ENCODE measurements around the gene FNDC10.

The FNDC10 gene

DNA sequence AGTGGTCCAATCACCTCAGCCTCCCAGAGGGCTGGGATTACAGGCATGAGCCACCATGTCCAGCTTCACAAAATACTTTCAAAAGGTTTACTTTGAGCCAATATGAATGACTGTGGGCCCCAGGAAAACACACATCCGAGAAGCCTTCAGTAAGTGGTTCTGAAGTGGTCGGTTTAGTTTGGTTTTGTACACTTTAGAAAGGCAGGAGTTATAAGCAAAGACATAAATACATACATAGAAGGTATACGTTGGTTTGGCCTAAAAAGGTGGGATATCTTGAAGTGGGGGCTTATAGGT is 12.1 kb upstream of the FNDC10 start:
- no peak for DNase-seq (ENCODE audit: low read depth)
- TF ChIP-seq, protein P1, sequence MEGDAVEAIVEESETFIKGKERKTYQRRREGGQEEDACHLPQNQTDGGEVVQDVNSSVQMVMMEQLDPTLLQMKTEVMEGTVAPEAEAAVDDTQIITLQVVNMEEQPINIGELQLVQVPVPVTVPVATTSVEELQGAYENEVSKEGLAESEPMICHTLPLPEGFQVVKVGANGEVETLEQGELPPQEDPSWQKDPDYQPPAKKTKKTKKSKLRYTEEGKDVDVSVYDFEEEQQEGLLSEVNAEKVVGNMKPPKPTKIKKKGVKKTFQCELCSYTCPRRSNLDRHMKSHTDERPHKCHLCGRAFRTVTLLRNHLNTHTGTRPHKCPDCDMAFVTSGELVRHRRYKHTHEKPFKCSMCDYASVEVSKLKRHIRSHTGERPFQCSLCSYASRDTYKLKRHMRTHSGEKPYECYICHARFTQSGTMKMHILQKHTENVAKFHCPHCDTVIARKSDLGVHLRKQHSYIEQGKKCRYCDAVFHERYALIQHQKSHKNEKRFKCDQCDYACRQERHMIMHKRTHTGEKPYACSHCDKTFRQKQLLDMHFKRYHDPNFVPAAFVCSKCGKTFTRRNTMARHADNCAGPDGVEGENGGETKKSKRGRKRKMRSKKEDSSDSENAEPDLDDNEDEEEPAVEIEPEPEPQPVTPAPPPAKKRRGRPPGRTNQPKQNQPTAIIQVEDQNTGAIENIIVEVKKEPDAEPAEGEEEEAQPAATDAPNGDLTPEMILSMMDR (conservative IDR thresholded peaks at IDR 0.05; ENCODE audit: control insufficient read depth, insufficient read depth, low read depth, low read length), result no peak

DNA sequence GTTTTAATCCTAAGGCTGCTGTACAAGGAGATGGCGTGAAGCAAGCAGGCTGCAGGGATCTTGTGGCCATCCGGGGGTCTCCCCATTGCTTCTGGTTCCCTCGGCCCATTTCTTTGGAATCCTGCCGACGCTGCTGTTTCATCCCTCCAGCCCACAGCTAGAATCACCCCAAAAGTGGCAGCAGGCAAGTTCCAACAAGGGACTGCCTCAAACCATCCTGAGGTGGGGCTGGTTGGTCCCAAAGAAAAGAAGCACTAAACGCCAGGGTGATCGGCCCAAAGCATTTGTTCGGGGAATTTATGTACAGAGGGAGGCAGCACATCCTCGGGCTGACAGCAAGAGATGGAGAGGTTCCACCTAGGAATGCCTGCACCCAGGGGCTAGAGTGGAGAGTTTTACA is 10.9 kb upstream of the FNDC10 start:
- TF ChIP-seq, protein P1 (conservative IDR thresholded peaks at IDR 0.05; ENCODE audit: control insufficient read depth, insufficient read depth, low read depth, low read length), result no peak
- H3K4me3 ChIP-seq (ENCODE audit: control insufficient read depth, low read depth, low read length), result no peak overlapping the region
- no peak for DNase-seq (ENCODE audit: low read depth)

More for the DNA sequence above, 12.1 kb upstream of the FNDC10 start:
- no peak overlapping the region for H3K4me3 ChIP-seq (ENCODE audit: control insufficient read depth, low read depth, low read length)

DNA sequence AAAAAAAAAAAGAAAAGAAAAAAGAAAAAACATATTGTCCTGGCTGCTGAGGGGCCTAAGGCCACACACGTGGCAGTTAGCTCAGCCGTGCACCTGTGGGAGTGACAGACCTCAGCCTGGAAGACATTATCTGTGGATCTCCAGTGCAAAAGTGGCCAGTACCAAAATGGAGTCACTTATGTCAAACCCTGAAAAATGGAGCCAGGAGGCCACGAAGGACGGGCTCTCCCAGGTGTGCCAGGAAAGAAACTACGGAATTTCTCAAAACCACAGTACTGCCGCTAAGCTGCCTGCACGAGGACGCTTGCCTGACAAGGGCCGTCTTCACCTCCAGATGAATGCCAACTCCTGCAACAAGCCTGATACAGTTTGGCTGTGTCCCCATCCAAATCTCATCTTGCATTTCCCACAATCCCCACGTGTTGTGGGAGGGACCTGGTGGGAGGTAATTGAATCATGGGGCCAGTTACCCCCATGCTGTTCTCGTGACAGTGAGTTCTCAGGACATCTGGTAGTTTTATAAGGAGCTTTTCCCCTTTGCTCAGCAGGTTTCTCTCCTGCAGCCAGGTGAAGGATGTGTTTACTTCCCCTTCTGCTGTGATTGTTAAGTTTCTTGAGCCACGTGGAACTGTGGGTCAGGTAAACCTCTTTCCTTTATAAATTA is 10.0 kb upstream of the FNDC10 start:
- no peak overlapping the region for H3K4me3 ChIP-seq (ENCODE audit: control insufficient read depth, low read depth, low read length)
- DNase-seq (ENCODE audit: low read depth), result no peak
- TF ChIP-seq, protein P1 (conservative IDR thresholded peaks at IDR 0.05; ENCODE audit: control insufficient read depth, insufficient read depth, low read depth, low read length), result no peak

DNA sequence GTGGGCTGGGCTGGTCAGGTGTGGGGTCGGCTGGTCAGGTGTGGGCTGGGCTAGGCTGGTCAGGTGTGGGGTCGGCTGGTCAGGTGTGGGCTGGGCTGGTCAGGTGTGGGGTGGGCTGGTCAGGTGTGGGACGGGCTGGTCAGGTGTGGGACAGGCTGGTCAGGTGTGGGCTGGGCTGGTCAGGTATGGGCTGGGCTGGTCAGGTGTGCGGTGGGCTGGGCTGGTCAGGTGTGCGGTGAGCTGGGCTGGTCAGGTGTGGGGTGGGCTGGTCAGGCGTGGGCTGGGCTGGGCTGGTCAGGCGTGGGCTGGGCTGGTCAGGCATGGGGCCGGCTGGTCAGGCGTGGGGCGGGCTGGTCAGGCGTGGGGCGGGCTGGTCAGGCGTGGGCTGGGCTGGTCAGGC is 6.3 kb upstream of the FNDC10 start:
- DNase-seq (ENCODE audit: low read depth), result no peak
- H3K4me3 ChIP-seq (ENCODE audit: control insufficient read depth, low read depth, low read length), result no peak overlapping the region
- TF ChIP-seq, protein P1 (conservative IDR thresholded peaks at IDR 0.05; ENCODE audit: control insufficient read depth, insufficient read depth, low read depth, low read length), result no peak

DNA sequence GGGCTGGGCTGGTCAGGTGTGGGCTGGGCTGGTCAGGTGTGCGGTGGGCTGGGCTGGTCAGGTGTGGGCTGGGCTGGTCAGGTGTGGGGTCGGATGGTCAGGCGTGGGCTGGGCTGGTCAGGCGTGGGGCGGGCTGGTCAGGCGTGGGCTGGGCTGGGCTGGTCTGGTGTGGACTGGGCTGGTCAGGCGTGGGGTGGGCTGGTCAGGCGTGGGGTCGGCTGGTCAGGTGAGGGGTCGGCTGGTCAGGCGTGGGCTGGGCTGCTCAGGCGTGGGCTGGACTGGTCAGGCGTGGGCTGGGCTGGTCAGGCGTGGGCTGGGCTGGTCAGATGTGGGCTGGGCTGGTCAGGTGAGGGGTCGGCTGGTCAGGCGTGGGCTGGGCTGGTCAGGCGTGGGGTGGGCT is 5.8 kb upstream of the FNDC10 start:
- TF ChIP-seq, protein P1 (conservative IDR thresholded peaks at IDR 0.05; ENCODE audit: control insufficient read depth, insufficient read depth, low read depth, low read length), result no peak
- no peak for DNase-seq (ENCODE audit: low read depth)
- H3K4me3 ChIP-seq (ENCODE audit: control insufficient read depth, low read depth, low read length), result no peak overlapping the region

DNA sequence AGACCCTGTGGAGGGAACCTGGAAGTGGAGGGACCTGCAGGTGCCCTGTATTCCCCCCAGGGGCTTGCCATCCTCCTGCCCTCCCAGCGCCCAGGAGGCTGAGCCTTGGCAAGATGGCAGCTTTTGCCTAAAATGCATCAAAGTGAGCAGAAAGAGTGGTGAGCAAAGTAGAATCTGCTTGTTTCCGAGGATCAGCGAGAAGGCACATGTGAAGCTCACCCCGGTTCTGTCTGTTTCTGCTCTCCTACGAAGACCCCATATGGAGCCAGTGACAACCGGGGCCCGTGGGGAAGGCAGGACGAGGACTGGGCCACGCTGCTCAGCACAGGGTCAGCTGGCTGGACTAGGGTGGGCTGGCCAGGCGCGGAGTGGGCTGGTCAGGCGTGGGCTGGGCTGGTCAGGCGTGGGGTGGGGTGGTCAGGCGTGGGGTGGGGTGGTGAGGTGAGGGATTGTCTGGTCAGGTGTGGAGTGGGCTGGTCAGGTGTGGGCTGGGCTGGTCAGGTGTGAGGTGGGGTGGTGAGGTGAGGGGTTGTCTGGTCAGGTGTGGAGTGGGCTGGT is 5.2 kb upstream of the FNDC10 start:
- TF ChIP-seq, protein P1 (conservative IDR thresholded peaks at IDR 0.05; ENCODE audit: control insufficient read depth, insufficient read depth, low read depth, low read length), result no peak
- no peak for DNase-seq (ENCODE audit: low read depth)
- H3K4me3 ChIP-seq (ENCODE audit: control insufficient read depth, low read depth, low read length), result no peak overlapping the region

All from fibroblast of mammary gland (primary cell).